H9 (cell line): ENCODE measurements around the gene RRBP1. TPM values are rescaled to one million over a fixed set of nuclear protein-coding genes. Genes with fewer than 3 reads are reported as not detected.

Experiments
- DNase-seq: peaks from one replicate; pipeline ENCODE4 v3.0.0-alpha.2; 2017
- H2AFZ ChIP-seq: one replicate; pipeline ENCODE4 v1.6.1; 2013; ENCODE audit warnings: mild to moderate bottlenecking, low read length, control low read depth, moderate library complexity
- H2AK5ac ChIP-seq: 2 replicates; pipeline ENCODE4 v1.6.1; 2013; ENCODE audit warnings: low read length, control low read depth, mixed read lengths; ENCODE audit not compliant: insufficient read length
- H2BK120ac ChIP-seq: one replicate; pipeline ENCODE4 v1.6.1; 2013; ENCODE audit warnings: low read depth, mild to moderate bottlenecking, low read length, control low read depth, inconsistent platforms; ENCODE audit not compliant: poor library complexity, severe bottlenecking
- H2BK12ac ChIP-seq: 2 replicates; pipeline ENCODE4 v1.6.1; 2013; ENCODE audit warnings: low read length, control low read depth, mixed read lengths, low read depth; ENCODE audit not compliant: insufficient read length
- H2BK15ac ChIP-seq: 2 replicates; pipeline ENCODE4 v1.6.1; 2013; ENCODE audit warnings: low read depth, low read length, control low read depth
- H2BK20ac ChIP-seq: one replicate; pipeline ENCODE4 v1.6.1; 2013; ENCODE audit warnings: low read depth, mild to moderate bottlenecking, low read length, control low read depth, inconsistent platforms; ENCODE audit not compliant: poor library complexity, severe bottlenecking
- H2BK5ac ChIP-seq: 2 replicates; pipeline ENCODE4 v1.6.1; 2013; ENCODE audit warnings: low read length, control low read depth, mixed read lengths; ENCODE audit not compliant: insufficient read length
- H3K14ac ChIP-seq: 2 replicates; pipeline ENCODE4 v1.6.1; 2013; ENCODE audit warnings: low read length, control low read depth; ENCODE audit not compliant: insufficient read depth
- H3K18ac ChIP-seq: 2 replicates; pipeline ENCODE4 v1.6.1; 2013; ENCODE audit warnings: low read depth, mild to moderate bottlenecking, mixed read lengths, low read length, control low read depth; ENCODE audit not compliant: insufficient read length
- H3K23ac ChIP-seq: 2 replicates; pipeline ENCODE4 v1.6.1; 2013; ENCODE audit warnings: low read length, control low read depth, mixed read lengths, low read depth; ENCODE audit not compliant: insufficient read length
- H3K23me2 ChIP-seq: 2 replicates; pipeline ENCODE4 v1.6.1; 2013; ENCODE audit warnings: low read depth, mild to moderate bottlenecking, mixed read lengths, low read length, control low read depth; ENCODE audit not compliant: insufficient read length, poor library complexity, severe bottlenecking
- H3K27ac ChIP-seq: 2 replicates; pipeline ENCODE4 v1.5.1; 2013; ENCODE audit warnings: low read length, control low read depth, mixed read lengths, low read depth; ENCODE audit not compliant: insufficient read length
- H3K27me3 ChIP-seq: 2 replicates; pipeline ENCODE4 v1.6.1; 2013; ENCODE audit warnings: low read length, control low read depth, inconsistent platforms; ENCODE audit not compliant: insufficient read depth
- H3K4ac ChIP-seq: 2 replicates; pipeline ENCODE4 v1.6.1; 2013; ENCODE audit warnings: low read depth, mild to moderate bottlenecking, control low read depth, inconsistent platforms, low read length, moderate library complexity
- H3K4me1 ChIP-seq: 2 replicates; pipeline ENCODE4 v1.6.1; 2013; ENCODE audit warnings: low read length, control low read depth, inconsistent platforms; ENCODE audit not compliant: insufficient read depth
- H3K4me2 ChIP-seq: 2 replicates; pipeline ENCODE4 v1.6.1; 2013; ENCODE audit warnings: low read length, control low read depth, mixed read lengths; ENCODE audit not compliant: insufficient read length, insufficient read depth
- H3K56ac ChIP-seq: 2 replicates; pipeline ENCODE4 v1.6.1; 2013; ENCODE audit warnings: low read depth, mild to moderate bottlenecking, mixed read lengths, low read length, control low read depth; ENCODE audit not compliant: insufficient read length
- H3K79me1 ChIP-seq: 2 replicates; pipeline ENCODE4 v1.6.1; 2013; ENCODE audit warnings: low read depth, mild to moderate bottlenecking, moderate library complexity, low read length, control low read depth, inconsistent platforms; ENCODE audit not compliant: insufficient read depth, poor library complexity, severe bottlenecking
- H3K79me2 ChIP-seq: 2 replicates; pipeline ENCODE4 v1.6.1; 2013; ENCODE audit warnings: low read length, control low read depth, inconsistent platforms; ENCODE audit not compliant: insufficient read depth
- H3K9ac ChIP-seq: 2 replicates; pipeline ENCODE4 v1.6.1; 2013; ENCODE audit warnings: low read length, control low read depth, mixed read lengths; ENCODE audit not compliant: insufficient read length; ENCODE audit errors: extremely low read depth
- H3K9me3 ChIP-seq: one replicate; pipeline ENCODE4 v1.6.1; 2013; ENCODE audit warnings: low read depth, low read length, inconsistent platforms; ENCODE audit not compliant: control insufficient read depth
- H3T11ph ChIP-seq: one replicate; pipeline ENCODE4 v1.6.1; 2013; ENCODE audit warnings: mild to moderate bottlenecking, low read length, control low read depth, inconsistent platforms
- H4K20me1 ChIP-seq: one replicate; pipeline ENCODE4 v1.6.1; 2013; ENCODE audit not compliant: control insufficient read depth, insufficient read length, insufficient read depth
- H4K5ac ChIP-seq: 2 replicates; pipeline ENCODE4 v1.6.1; 2013; ENCODE audit warnings: low read depth, mild to moderate bottlenecking, mixed read lengths, low read length, control low read depth; ENCODE audit not compliant: insufficient read length
- H4K8ac ChIP-seq: replicated peaks from 2 replicates; pipeline ENCODE4 v1.6.1; 2013; ENCODE audit warnings: low read length, control low read depth, mixed read lengths, low read depth; ENCODE audit not compliant: insufficient read length
- H4K91ac ChIP-seq: 2 replicates; pipeline ENCODE4 v1.6.1; 2013; ENCODE audit warnings: low read depth, mild to moderate bottlenecking, moderate library complexity, mixed read lengths, low read length, control low read depth; ENCODE audit not compliant: insufficient read length
- H3K27ac Mint-ChIP-seq, 3 experiments: 2 replicates in 2 of 3; 3 replicates in 1 of 3; pipeline ENCODE4 v1.8.0; 2020 to 2021; ENCODE audit warnings: mixed read lengths in 3 of 3, mild to moderate bottlenecking in 1 of 3, moderate library complexity in 1 of 3
- H3K27me3 Mint-ChIP-seq: 2 replicates; pipeline ENCODE4 v1.8.0; 2021; ENCODE audit warnings: low read depth, mild to moderate bottlenecking, moderate library complexity, mixed read lengths
- H3K36me3 Mint-ChIP-seq, 3 experiments: 2 replicates in 2 of 3; 3 replicates in 1 of 3; pipeline ENCODE4 v1.8.0; 2020 to 2021; ENCODE audit warnings: low read depth in 3 of 3, mixed read lengths in 3 of 3; ENCODE audit not compliant: insufficient read depth in 1 of 3
- H3K4me1 Mint-ChIP-seq, 2 experiments: 2 replicates each; pipeline ENCODE4 v1.8.0; 2020; ENCODE audit warnings: mixed read lengths in 2 of 2
- H3K4me3 Mint-ChIP-seq, 2 experiments: 2 replicates in 1 of 2; 3 replicates in 1 of 2; pipeline ENCODE4 v1.8.0; 2020 to 2021; ENCODE audit warnings: mild to moderate bottlenecking in 2 of 2, mixed read lengths in 2 of 2, moderate library complexity in 1 of 2
- H3K9me3 Mint-ChIP-seq, 2 experiments: 2 replicates in 1 of 2; 3 replicates in 1 of 2; pipeline ENCODE4 v1.8.0; 2020; ENCODE audit warnings: mild to moderate bottlenecking in 2 of 2, mixed read lengths in 2 of 2, moderate library complexity in 1 of 2
- CTCF ChIP-seq: fragments of 200-600 bp; sonication (generic); conservative IDR thresholded peaks from 3 replicates; pipeline ENCODE4 v1.8.0; 2021; ENCODE audit warnings: antibody characterized with exemption, mild to moderate bottlenecking
- WGBS: extraction: QIAGEN DNeasy Blood & Tissue Kit; methylation state at CpG from one replicate; pipeline ENCODE4 v1.1.7; 2013; ENCODE audit warnings: missing lambda C conversion rate, low lambda C conversion rate, mixed read lengths; ENCODE audit not compliant: insufficient read length; ENCODE audit errors: extremely low coverage; 5-methylcytosine and 5-hydroxymethylcytosine counted together
- total RNA-seq: library from RNA; stranded (reverse); gene quantifications from 2 replicates; pipeline ENCODE4 v1.2.1, GENCODE V29; 2021

The RRBP1 gene
- total RNA-seq, 1 experiment from 2014 or later = 97.8 TPM

- Mint-ChIP-seq H3K27me3 (no peaks in the 10 kb centered on the region; the same call in 1 of the 2 replicates), H3K4me1 (peaks cover 34 to 44% of the 10 kb centered on the region in 2 experiments), H3K27ac (peak overlapping the region; percentile 66 to 79 (median 74); a peak in 4 of 7 replicates), H3K9me3 (peaks cover 11 to 22% of the 10 kb centered on the region in 2 experiments), H3K4me3 (no peak overlapping the region), H3K36me3 (peaks cover 47 to 53% (median 52%) of the 10 kb centered on the region in 3 experiments)
- Histone ChIP-seq H3K56ac (no peak overlapping the region), H3K23me2 (no peaks in the 10 kb centered on the region), H3K79me2 (peaks cover 24% of the 10 kb centered on the region; the same call in 1 of the 2 replicates), H2AK5ac (no peak overlapping the region), H2BK20ac (no peak overlapping the region), H3K27me3 (no peaks in the 10 kb centered on the region), H3K18ac (no peak overlapping the region), H3K27ac (no peak overlapping the region), H3K14ac (no peak overlapping the region; the same call in 1 of the 2 replicates), H4K5ac (no peak overlapping the region), H3K23ac (no peak overlapping the region), H3T11ph (no peak overlapping the region), H4K8ac (no peak overlapping the region), H4K20me1 (no peaks in the 10 kb centered on the region), H4K91ac (no peak overlapping the region), H3K4ac (no peak overlapping the region), H2AFZ (no peak overlapping the region), H2BK5ac (no peak overlapping the region), H3K9ac (no peak overlapping the region), H3K79me1 (peaks cover 4% of the 10 kb centered on the region), H2BK12ac (no peak overlapping the region), H3K4me1 (peaks cover 2% of the 10 kb centered on the region; the same call in 1 of the 2 replicates), H2BK15ac (no peak overlapping the region), H2BK120ac (no peak overlapping the region), H3K9me3 (no peaks in the 10 kb centered on the region), H3K4me2 (no peak overlapping the region)
- WGBS = no CpG with 5 or more reads among the region's 9 CpGs
- no peak for TF ChIP-seq CTCF
- DNase-seq = peak; percentile 47
Observed at GRCh38 chr20:17657079-17657825, 24.8 kb downstream of the RRBP1 start.
